ENCODE measurements around the gene ZFP69B. TPM values are rescaled to one million over a fixed set of nuclear protein-coding genes. Genes with fewer than 3 reads are reported as not detected.

ZFP69B gene
- total RNA-seq, 2 donors from 2014 or later: 1.4 to 1.9 TPM

GRCh38 chr1:40409467-40409866 is 40.8 kb upstream of the ZFP69B start:
- H3K27ac ChIP-seq: no peak overlapping the region
- H3K4me3 ChIP-seq: no peak overlapping the region
- H3K27me3 ChIP-seq: no peaks in the 10 kb centered on the region
- no peak overlapping the region for H3K9ac ChIP-seq (ENCODE audit: low read depth in 2 of 2, low read length in 2 of 2)
- intact Hi-C loops (cut with DNase I): no loop called here
- no peaks in the 10 kb centered on the region for H3K9me3 ChIP-seq
- no peaks in the 10 kb centered on the region for H3K4me1 ChIP-seq
- no peak for DNase-seq
- TF ChIP-seq, protein P1, sequence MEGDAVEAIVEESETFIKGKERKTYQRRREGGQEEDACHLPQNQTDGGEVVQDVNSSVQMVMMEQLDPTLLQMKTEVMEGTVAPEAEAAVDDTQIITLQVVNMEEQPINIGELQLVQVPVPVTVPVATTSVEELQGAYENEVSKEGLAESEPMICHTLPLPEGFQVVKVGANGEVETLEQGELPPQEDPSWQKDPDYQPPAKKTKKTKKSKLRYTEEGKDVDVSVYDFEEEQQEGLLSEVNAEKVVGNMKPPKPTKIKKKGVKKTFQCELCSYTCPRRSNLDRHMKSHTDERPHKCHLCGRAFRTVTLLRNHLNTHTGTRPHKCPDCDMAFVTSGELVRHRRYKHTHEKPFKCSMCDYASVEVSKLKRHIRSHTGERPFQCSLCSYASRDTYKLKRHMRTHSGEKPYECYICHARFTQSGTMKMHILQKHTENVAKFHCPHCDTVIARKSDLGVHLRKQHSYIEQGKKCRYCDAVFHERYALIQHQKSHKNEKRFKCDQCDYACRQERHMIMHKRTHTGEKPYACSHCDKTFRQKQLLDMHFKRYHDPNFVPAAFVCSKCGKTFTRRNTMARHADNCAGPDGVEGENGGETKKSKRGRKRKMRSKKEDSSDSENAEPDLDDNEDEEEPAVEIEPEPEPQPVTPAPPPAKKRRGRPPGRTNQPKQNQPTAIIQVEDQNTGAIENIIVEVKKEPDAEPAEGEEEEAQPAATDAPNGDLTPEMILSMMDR (IDR thresholded peaks at IDR 0.05): no peak
- peaks cover 5% of the 10 kb centered on the region for H3K36me3 ChIP-seq

GRCh38 chr1:40411294-40411693 is 39.0 kb upstream of the ZFP69B start:
- no peaks in the 10 kb centered on the region for H3K4me1 ChIP-seq
- intact Hi-C loops (cut with DNase I): no loop called here
- no peak overlapping the region for H3K4me3 ChIP-seq
- TF ChIP-seq, protein P1 (IDR thresholded peaks at IDR 0.05): no peak
- no peaks in the 10 kb centered on the region for H3K27me3 ChIP-seq
- H3K36me3 ChIP-seq: peaks cover 5% of the 10 kb centered on the region
- no peaks in the 10 kb centered on the region for H3K9me3 ChIP-seq
- no peak overlapping the region for H3K27ac ChIP-seq
- no peak overlapping the region for H3K9ac ChIP-seq (ENCODE audit: low read depth in 2 of 2, low read length in 2 of 2)
- DNase-seq: no peak

GRCh38 chr1:40411843-40412242 is 38.4 kb upstream of the ZFP69B start:
- peaks cover 5% of the 10 kb centered on the region for H3K36me3 ChIP-seq
- TF ChIP-seq, protein P1 (IDR thresholded peaks at IDR 0.05): no peak
- H3K27me3 ChIP-seq: no peaks in the 10 kb centered on the region
- no peak overlapping the region for H3K9ac ChIP-seq (ENCODE audit: low read depth in 2 of 2, low read length in 2 of 2)
- H3K4me1 ChIP-seq: no peaks in the 10 kb centered on the region
- H3K4me3 ChIP-seq: no peak overlapping the region
- no peak overlapping the region for H3K27ac ChIP-seq
- H3K9me3 ChIP-seq: no peaks in the 10 kb centered on the region
- intact Hi-C loops (cut with DNase I): no loop called here
- DNase-seq: no peak

DNA sequence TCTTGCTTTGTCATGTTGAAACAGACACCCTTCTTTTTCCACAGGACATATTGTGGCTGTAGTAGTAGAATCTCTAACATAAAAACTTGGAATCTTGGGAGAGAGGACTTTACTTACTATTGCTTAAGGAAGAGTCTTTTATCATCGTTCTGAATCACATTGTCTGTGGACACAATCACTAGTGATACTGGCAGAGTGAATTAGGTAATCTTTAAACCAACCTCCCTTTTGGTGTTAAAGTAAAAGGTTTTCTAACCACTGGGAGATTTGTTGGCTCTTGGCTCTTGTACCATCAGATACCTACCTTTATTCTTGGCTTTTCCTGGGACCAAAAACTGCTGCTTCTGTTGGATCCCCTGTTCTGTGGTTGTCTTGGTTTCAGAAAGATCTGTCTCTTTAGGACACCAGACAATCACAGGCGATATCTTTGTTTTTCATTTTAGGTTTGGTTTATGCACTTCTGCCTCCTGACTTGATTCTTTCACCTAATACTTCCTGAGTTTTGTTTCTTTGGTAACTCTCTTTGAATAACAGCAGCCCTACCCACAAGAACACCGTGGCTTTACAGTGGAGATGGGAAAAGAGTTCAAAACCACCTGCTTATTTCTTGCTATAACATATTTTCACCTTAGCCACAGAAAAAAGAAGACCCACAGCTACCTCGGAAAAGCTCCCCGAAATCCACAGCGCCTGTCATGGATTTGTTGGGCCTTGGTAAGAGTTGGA is 36.6 kb upstream of the ZFP69B start:
- no peaks in the 10 kb centered on the region for H3K27me3 ChIP-seq
- H3K4me3 ChIP-seq: no peak overlapping the region
- TF ChIP-seq, protein P1 (IDR thresholded peaks at IDR 0.05): no peak
- H3K9me3 ChIP-seq: no peaks in the 10 kb centered on the region
- no peak overlapping the region for H3K27ac ChIP-seq
- no peaks in the 10 kb centered on the region for H3K4me1 ChIP-seq
- H3K9ac ChIP-seq (ENCODE audit: low read depth in 2 of 2, low read length in 2 of 2): no peak overlapping the region
- intact Hi-C loops (cut with DNase I): no loop called here
- H3K36me3 ChIP-seq: peaks cover 5% of the 10 kb centered on the region
- no peak for DNase-seq

GRCh38 chr1:40414331-40414730 is 35.9 kb upstream of the ZFP69B start:
- intact Hi-C loops (cut with DNase I): no loop called here
- TF ChIP-seq, protein P1 (IDR thresholded peaks at IDR 0.05): no peak

More at GRCh38 chr1:40414331-40414730, 35.9 kb upstream of the ZFP69B start:
- Histone ChIP-seq H3K27ac (no peak overlapping the region), H3K36me3 (peaks cover 5% of the 10 kb centered on the region), H3K9me3 (no peaks in the 10 kb centered on the region), H3K9ac (ENCODE audit: low read depth in 2 of 2, low read length in 2 of 2) (no peak overlapping the region), H3K4me1 (no peaks in the 10 kb centered on the region), H3K4me3 (no peak overlapping the region), H3K27me3 (no peaks in the 10 kb centered on the region)
- DNase-seq: no peak
